Endothelial cell of umbilical vein (primary cell): Measurements from ENCODE around the gene WIPF3. TPM values are rescaled to one million over a fixed set of nuclear protein-coding genes. Genes with fewer than 3 reads are reported as not detected.

Experiments used
- BruUV-seq: library from RNA; stranded (reverse); fragments of 400-500 nt; replicated peaks from 2 replicates; lab custom pipeline; 2021; lab: Mats Ljungman, UMichigan
- CTCF ChIA-PET: fragments of 300-600, 350-600 bp; sonication (Branson Sonifier 250); formaldehyde crosslinking; loops from one replicate; lab custom pipeline; 2021; ENCODE audit warnings: antibody characterized with exemption, inconsistent platforms; lab: Charles Lee
- POLR2A ChIA-PET: fragments of 300-600, 350-600 bp; sonication (Branson Sonifier 250); formaldehyde crosslinking; loops from one replicate; lab custom pipeline; 2021; ENCODE audit warnings: antibody characterized with exemption, inconsistent platforms; lab: Charles Lee
- DNase-seq: peaks from one replicate; pipeline ENCODE4 v3.0.0-alpha.2; 2011; ENCODE audit warnings: low read depth, low spot score
- FAIRE-seq: peaks from 2 replicates; lab custom pipeline; 2011; peaks lifted over from hg19 to GRCh38; lab: Jason Lieb, UNC
- H2AFZ ChIP-seq: 2 replicates; pipeline ENCODE4 v1.6.0; 2012; ENCODE audit warnings: low read depth, low read length, control low read depth, inconsistent platforms
- H3K27ac ChIP-seq: 2 replicates; pipeline ENCODE4 v1.5.1; 2011; ENCODE audit warnings: low read depth, mild to moderate bottlenecking, control low read depth, low read length, moderate library complexity; ENCODE audit not compliant: insufficient read depth
- H3K27me3 ChIP-seq, 2 experiments: 2 replicates each; pipeline versions ENCODE4 v1.6.0 to v1.6.1; 2011; ENCODE audit warnings: low read length in 2 of 2, mixed read lengths in 1 of 2; ENCODE audit not compliant: control insufficient read depth in 2 of 2, insufficient read depth in 2 of 2
- H3K36me3 ChIP-seq, 2 experiments: 2 replicates in 1 of 2; 3 replicates in 1 of 2; pipeline ENCODE4 v1.5.1; 2011; ENCODE audit warnings: low read length in 2 of 2, mild to moderate bottlenecking in 1 of 2, moderate library complexity in 1 of 2; ENCODE audit not compliant: control insufficient read depth in 2 of 2, insufficient read depth in 2 of 2; ENCODE audit errors: extremely low read depth in 1 of 2
- H3K4me1 ChIP-seq: 3 replicates; pipeline ENCODE4 v1.5.1; 2011; ENCODE audit warnings: mild to moderate bottlenecking, low read length; ENCODE audit not compliant: control insufficient read depth, insufficient read depth; ENCODE audit errors: extremely low read depth
- H3K4me2 ChIP-seq: 2 replicates; pipeline ENCODE4 v1.6.1; 2011; ENCODE audit warnings: low read length, control low read depth, mixed read lengths; ENCODE audit not compliant: insufficient read depth
- H3K4me3 ChIP-seq, 3 experiments: fragments of 200-600 bp in 1 of 3; sonication (generic), shearing (Covaris generic) in 1 of 3; replicated peaks in 1 of 3; 2 replicates each; pipeline ENCODE4 v1.5.1; 2011 to 2016; ENCODE audit warnings: control low read depth in 3 of 3, low read length in 3 of 3, mild to moderate bottlenecking in 2 of 3, inconsistent platforms in 1 of 3, low read depth in 1 of 3, moderate library complexity in 1 of 3; ENCODE audit not compliant: insufficient read depth in 1 of 3
- H3K79me2 ChIP-seq: 2 replicates; pipeline ENCODE4 v1.6.0; 2012; ENCODE audit warnings: low read length, inconsistent platforms; ENCODE audit not compliant: control insufficient read depth, insufficient read depth
- H3K9ac ChIP-seq: replicated peaks from 2 replicates; pipeline ENCODE3; 2011; ENCODE audit warnings: low read length, control low read depth; ENCODE audit not compliant: insufficient read depth; ENCODE audit errors: extremely low read depth
- H3K9me1 ChIP-seq: replicated peaks from 3 replicates; pipeline ENCODE4 v1.6.0; 2011; ENCODE audit warnings: mild to moderate bottlenecking, low read length; ENCODE audit not compliant: control insufficient read depth, insufficient read depth; ENCODE audit errors: extremely low read depth
- H3K9me3 ChIP-seq: replicated peaks from 2 replicates; pipeline ENCODE4 v1.5.1; 2012; ENCODE audit warnings: low read length, inconsistent platforms; ENCODE audit not compliant: control insufficient read depth, insufficient read depth
- H4K20me1 ChIP-seq: replicated peaks from 2 replicates; pipeline ENCODE3; 2011; ENCODE audit warnings: mild to moderate bottlenecking, low read length; ENCODE audit not compliant: control insufficient read depth, insufficient read depth; ENCODE audit errors: extremely low read depth
- CTCF ChIP-seq, 2 donors: IDR thresholded peaks; 1 replicate in 1 of 2; 2 replicates in 1 of 2; pipeline ENCODE4 v1.5.1; 2011; ENCODE audit warnings: low read length in 2 of 2, mild to moderate bottlenecking in 2 of 2, moderate library complexity in 2 of 2, control low read depth in 1 of 2, inconsistent platforms in 1 of 2, low read depth in 1 of 2; ENCODE audit not compliant: insufficient read depth in 1 of 2; ENCODE audit errors: extremely low read depth in 1 of 2
- EZH2 ChIP-seq: IDR thresholded peaks from 2 replicates; pipeline ENCODE4 v1.6.1; 2012; ENCODE audit warnings: borderline replicate concordance, low read depth, mild to moderate bottlenecking, moderate library complexity, low read length, inconsistent platforms; ENCODE audit not compliant: severe bottlenecking
- FOS ChIP-seq: IDR thresholded peaks from 2 replicates; pipeline ENCODE4 v1.6.1; 2011; ENCODE audit warnings: mild to moderate bottlenecking, low read length, moderate library complexity, borderline replicate concordance; ENCODE audit not compliant: insufficient read depth
- GATA2 ChIP-seq: IDR thresholded peaks from 2 replicates; pipeline ENCODE4 v1.7.0; 2011; ENCODE audit warnings: low read depth, mild to moderate bottlenecking, moderate library complexity, mixed read lengths, low read length; ENCODE audit not compliant: insufficient read length, insufficient read depth
- JUN ChIP-seq: IDR thresholded peaks from 2 replicates; pipeline ENCODE4 v1.6.1; 2011; ENCODE audit warnings: borderline replicate concordance, low read depth; ENCODE audit not compliant: insufficient read length, insufficient read depth
- MAX ChIP-seq: IDR thresholded peaks from 2 replicates; pipeline ENCODE4 v1.6.1; 2011; ENCODE audit not compliant: insufficient read depth, insufficient read length
- MYC ChIP-seq: IDR thresholded peaks from one replicate; pipeline ENCODE4 v1.6.1; 2011; ENCODE audit warnings: mild to moderate bottlenecking, low read depth, low read length
- POLR2A ChIP-seq: IDR thresholded peaks from 2 replicates; pipeline ENCODE4 v1.6.1; 2012; ENCODE audit warnings: low read depth, mild to moderate bottlenecking, control low read depth, low read length
- POLR2AphosphoS5 ChIP-seq: IDR thresholded peaks from 2 replicates; pipeline ENCODE4 v1.6.1; 2012; ENCODE audit warnings: low read depth, mild to moderate bottlenecking, control low read depth, low read length, moderate library complexity; ENCODE audit not compliant: insufficient read depth
- dilution Hi-C: fragments of 300-500 bp; cut with MboI; formaldehyde crosslinking; loops from one replicate; pipeline ENCODE4 v1.15.0; 2019; ENCODE audit warnings: low sequenced_read_pairs; ENCODE audit not compliant: extremely low pct_ligation_motif_present
- intact Hi-C: fragments of 100-400 bp; cut with micrococcal nuclease; formaldehyde crosslinking; loops from one replicate; pipeline ENCODE4 v1.10.0; 2022
- polyA plus RNA-seq, 4 experiments: library from polyadenylated mRNA; depleted of rRNA in 3 of 4; stranded (reverse) in 3 of 4; unstranded in 1 of 4; fragments of >200 nt; gene quantifications; 2 replicates each; pipeline versions ENCODE4 v1.2.1 to v1.2.3, GENCODE V29; 2011 to 2012; ENCODE audit warnings: missing spikeins in 1 of 4
- total RNA-seq: library from RNA; stranded (reverse); gene quantifications from 2 replicates; pipeline ENCODE4 v1.2.3, GENCODE V29; 2021

WIPF3 gene
- total and polyA plus RNA-seq, 2 donors (not counting 3 experiments of a cell fraction or from before 2014, with no cell fraction given): 0.01 to 0.35 TPM

GRCh38 chr7:29811586-29811985 is 5.3 kb downstream of the WIPF3 start:
- dilution Hi-C loops: no loop called here
- no peaks in the 10 kb centered on the region for H3K79me2 ChIP-seq
- H3K4me3 ChIP-seq: no peak overlapping the region
- POLR2A ChIA-PET: no interaction called here
- no peak overlapping the region for H3K9ac ChIP-seq
- CTCF ChIA-PET: interaction anchor here (0.8 kb wide), 1 partner anchor 63 kb away, joined by 3 read pairs; no protein-coding TSS in a partner anchor
- no peaks in the 10 kb centered on the region for H3K9me3 ChIP-seq
- no TSS peak for BruUV-seq
- H3K36me3 ChIP-seq: no peaks in the 10 kb centered on the region
- H3K9me1 ChIP-seq: no peaks in the 10 kb centered on the region
- FAIRE-seq: no peak
- peaks cover 38 to 46% of the 10 kb centered on the region in 2 experiments for H3K27me3 ChIP-seq
- DNase-seq: no peak
- no peak overlapping the region for H3K27ac ChIP-seq
- TF ChIP-seq POLR2A (no peak), CTCF (IDR thresholded peaks at IDR 0.05; ENCODE audit: extremely low read depth in 1 of 2, insufficient read depth in 1 of 2, low read depth in 1 of 2, low read length in 2 of 2) (no peak), JUN (no peak), EZH2 (no peak), MAX (no peak), GATA2 (no peak), FOS (no peak), POLR2AphosphoS5 (no peak), MYC (no peak)
- H3K4me1 ChIP-seq: peaks cover 3% of the 10 kb centered on the region
- H2AFZ ChIP-seq: no peak overlapping the region
- no peaks in the 10 kb centered on the region for H4K20me1 ChIP-seq
- intact Hi-C loops: no loop called here
- H3K4me2 ChIP-seq: no peak overlapping the region
